Left renal cortex interstitium (tissue), 4 donors: ENCODE data around the gene TM9SF4. TPM values are rescaled to one million over a fixed set of nuclear protein-coding genes. Genes with fewer than 3 reads are reported as not detected.

Experiments
- DNase-seq, 4 donors: peaks; one replicate each; pipeline ENCODE4 v3.0.0-alpha.2; 2013; ENCODE audit warnings: low read depth in 4 of 4, low spot score in 2 of 4, missing footprints in 1 of 4
- polyA plus RNA-seq, 4 donors: library from polyadenylated mRNA; unstranded; fragments of 120-200 nt; gene quantifications; one replicate each; pipeline ENCODE4 v1.2.1, GENCODE V29; 2013; ENCODE audit not compliant: insufficient read length in 4 of 4

The TM9SF4 gene
- polyA plus RNA-seq, 4 donors: 66.7 to 72.9 (median 69.4) TPM

DNA sequence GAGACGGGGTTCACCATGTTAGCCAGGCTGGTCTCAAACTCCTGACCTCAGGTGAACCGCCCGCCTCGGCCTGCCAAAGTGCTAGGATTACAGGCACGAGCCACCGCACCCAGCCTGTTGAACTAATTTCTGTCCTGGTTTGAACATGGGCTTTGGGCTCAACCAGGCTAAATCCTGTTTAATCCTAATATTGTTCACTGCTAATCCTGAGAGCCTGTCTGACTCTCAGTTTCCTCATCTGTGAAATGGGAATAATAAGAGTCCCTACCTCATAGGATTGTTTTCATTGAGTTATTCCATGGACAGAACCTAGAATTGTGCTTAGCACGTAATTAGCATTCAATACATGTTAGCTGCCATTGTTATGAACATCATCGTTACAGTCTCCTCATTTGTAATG, 17.4 kb downstream of the TM9SF4 start:
- no peak for DNase-seq

DNA sequence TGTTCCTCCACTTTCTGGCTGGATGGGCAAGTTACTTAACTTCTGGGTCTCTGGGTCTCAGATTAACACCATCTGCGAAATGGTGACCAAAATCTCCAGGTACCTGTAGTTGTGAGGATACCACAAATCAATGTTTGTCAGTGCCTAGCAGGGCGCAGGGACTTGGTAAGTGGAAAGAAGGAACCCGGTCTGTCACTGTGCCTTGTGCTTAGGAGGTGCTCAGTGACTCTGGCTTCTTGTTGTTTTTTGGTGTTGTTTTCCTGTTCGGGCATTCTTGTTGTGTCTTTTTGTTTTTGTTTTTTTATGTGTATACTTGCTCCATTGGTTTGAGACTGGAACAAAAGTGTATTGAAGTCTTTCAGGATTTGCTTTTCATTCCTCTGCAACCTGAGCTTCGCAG, 17.8 kb downstream of the TM9SF4 start:
- DNase-seq: no peak

DNA sequence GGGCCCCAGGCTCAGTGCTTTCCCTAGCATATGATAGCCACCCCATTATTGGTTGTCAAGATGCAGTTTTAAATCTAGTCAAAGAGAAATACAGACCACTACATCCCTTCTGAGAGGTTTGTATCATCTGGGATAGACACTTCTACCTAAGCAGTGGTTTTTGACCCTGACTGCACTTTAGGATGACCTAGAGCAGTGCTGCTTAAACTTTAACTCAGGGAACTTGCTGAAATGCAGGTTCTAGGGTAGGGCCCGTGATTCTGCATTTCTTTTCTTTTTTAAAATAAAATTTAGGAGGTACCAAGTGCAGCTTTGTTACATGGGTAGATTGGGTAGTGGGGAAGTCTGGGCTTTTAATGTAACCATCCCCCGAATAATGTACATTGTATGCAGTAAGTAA, 18.7 kb downstream of the TM9SF4 start:
- no peak for DNase-seq

GRCh38 chr20:32129863-32130262, 20.3 kb downstream of the TM9SF4 start:
- no peak for DNase-seq

DNA sequence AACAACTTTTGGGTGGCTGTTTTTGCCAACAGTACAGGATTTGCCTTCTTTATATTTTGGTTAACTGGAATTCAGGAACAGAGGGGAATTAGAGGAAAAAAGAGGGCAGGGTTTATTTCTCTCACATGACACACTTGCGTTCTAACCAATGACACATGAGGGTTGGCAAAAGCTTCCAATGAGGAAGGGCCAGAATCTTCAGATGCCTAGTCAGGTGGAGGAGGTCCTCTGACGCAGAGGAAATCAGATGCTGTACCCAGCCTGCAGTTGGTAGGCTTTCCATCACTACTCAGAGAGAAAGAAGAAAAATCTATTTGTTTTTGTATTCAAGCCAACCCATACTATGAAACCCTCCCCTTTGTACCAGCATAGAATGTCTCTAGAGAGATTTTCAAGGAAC, 20.8 kb downstream of the TM9SF4 start:
- DNase-seq: no peak

GRCh38 chr20:32130965-32131364, 21.5 kb downstream of the TM9SF4 start:
- DNase-seq: no peak

DNA sequence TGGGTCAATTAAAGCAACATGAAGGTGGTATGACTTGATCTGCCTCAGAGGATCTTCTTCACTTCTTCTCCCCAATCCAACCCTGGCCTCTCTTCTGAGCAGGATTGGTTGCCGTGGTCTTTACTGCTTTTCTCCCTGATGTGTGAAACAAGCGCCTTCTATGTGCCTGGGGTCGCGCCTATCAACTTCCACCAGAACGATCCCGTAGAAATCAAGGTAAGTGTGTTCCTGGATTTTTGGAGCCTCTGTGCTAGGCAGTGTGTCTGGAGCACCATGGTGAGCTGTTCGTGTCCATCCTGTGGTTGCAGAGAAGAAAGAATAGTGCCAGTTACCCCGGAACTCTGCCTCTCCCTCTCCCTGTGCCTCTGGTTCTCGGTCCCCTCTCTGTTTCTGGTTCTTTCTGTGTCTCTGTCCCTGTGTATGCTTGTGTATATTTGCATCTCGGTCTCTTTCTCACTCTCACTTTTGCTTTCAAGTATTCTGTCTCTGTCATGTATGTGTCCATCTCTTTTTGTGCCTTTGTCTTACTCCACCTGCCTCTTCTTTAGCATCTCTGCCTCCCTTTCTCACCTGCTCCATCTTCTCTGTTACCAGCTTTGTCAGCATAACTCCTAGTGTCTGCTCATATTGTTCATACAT, 23.5 kb downstream of the TM9SF4 start:
- DNase-seq: no peak

GRCh38 chr20:32134026-32134425, 24.5 kb downstream of the TM9SF4 start:
- DNase-seq: no peak

DNA sequence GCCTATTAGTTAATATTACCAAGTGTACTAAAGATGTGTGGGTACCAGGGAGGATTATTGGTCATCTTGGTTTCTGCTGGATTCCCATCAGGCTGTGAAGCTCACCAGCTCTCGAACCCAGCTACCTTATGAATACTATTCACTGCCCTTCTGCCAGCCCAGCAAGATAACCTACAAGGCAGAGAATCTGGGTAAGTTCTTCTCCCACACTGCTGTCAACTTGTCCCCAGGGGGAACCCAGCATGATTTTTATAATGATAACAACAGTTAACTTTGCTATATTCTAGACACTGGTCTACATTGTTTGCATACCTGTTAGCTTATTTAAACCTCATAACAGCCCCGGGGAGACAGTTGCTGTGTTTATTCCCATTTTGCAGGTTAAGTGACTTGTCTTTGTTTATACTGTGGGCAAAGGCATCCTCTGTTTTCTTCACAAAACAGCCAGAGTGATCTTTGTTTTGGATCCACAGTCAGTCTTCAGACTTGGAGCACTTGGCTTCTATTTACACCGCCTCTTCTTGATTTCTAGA, 26.5 kb downstream of the TM9SF4 start:
- no peak for DNase-seq

DNA sequence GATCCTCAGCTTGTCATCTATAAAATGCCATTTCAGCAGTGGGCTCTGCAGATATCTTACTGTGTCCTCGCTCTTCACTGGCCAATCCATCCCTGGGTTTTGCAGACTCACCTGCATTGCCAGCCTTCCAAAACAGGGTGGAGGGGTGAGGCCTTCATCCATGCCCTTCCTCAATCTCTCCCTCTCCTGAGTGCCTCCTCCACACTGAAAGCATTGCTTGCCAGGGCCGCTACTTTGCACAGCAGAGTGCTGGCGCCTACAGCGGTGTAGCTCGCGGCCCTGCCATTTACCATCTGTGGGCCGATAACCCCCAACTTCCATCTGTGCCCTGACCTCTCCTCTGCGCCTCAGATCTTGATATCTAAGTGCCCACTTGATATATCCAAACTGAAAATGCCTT, 29.4 kb downstream of the TM9SF4 start:
- no peak for DNase-seq

- DNase-seq: no peak
Observed at GRCh38 chr20:32139947-32140346, 30.4 kb downstream of the TM9SF4 start.

DNA sequence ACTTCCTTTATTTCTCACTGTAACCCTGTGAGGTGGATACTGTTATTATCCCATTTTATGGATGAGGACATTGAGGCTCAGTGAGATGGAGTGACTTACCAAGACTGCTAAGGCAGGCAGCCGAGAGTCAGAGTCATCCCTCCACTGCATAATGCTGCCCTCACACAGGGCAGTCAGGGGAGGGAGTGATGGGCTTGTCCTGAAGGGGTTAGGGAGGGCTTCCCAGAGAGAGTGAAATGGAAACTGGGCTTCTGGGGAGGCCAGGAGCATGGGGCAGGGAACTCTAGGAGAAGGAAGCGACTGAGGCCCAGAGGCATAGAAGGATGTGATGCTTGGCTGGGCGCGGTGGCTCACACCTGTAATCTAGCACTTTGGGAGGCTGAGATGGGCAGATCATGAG, 31.1 kb downstream of the TM9SF4 start:
- DNase-seq: no peak

DNA sequence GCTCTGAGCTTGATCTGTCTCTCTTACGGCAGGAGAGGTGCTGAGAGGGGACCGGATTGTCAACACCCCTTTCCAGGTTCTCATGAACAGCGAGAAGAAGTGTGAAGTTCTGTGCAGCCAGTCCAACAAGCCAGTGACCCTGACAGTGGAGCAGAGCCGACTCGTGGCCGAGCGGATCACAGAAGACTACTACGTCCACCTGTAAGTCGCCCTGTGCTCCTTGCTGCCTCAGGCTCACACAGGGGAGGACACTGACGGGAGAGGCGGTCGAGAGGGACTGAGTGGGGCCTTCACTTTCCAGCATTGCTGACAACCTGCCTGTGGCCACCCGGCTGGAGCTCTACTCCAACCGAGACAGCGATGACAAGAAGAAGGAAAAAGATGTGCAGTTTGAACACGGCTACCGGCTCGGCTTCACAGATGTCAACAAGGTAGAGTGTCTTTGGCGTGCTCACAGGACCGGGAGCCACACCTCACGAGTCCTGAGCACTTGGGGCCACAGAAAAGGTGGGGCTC, 32.0 kb downstream of the TM9SF4 start:
- no peak for DNase-seq

DNA sequence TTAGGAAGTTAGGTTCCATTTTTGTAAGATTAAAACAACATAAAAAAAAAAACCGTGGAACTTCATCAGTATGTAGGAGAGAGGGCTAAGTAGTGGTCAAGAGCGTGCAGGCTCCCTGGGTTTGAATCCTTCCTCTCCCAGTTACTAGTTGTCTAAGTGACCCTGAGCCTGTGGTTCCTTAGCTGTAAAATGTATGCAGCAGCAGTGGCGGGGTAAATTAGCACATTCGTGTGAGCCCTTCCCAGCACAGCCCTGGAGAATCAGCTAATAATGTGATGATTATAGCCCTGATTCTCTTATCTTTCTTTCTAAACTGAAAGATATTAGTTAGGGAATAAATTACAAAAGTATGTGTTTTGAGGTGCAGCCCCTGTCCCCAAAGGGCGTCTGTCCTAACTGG, 32.6 kb downstream of the TM9SF4 start:
- no peak for DNase-seq

GRCh38 chr20:32142991-32143390, 33.5 kb downstream of the TM9SF4 start:
- DNase-seq: no peak

- DNase-seq: no peak
Observed at GRCh38 chr20:32144898-32145662, 35.6 kb downstream of the TM9SF4 start.

GRCh38 chr20:32149566-32150170, 40.2 kb downstream of the TM9SF4 start:
- DNase-seq: no peak

DNA sequence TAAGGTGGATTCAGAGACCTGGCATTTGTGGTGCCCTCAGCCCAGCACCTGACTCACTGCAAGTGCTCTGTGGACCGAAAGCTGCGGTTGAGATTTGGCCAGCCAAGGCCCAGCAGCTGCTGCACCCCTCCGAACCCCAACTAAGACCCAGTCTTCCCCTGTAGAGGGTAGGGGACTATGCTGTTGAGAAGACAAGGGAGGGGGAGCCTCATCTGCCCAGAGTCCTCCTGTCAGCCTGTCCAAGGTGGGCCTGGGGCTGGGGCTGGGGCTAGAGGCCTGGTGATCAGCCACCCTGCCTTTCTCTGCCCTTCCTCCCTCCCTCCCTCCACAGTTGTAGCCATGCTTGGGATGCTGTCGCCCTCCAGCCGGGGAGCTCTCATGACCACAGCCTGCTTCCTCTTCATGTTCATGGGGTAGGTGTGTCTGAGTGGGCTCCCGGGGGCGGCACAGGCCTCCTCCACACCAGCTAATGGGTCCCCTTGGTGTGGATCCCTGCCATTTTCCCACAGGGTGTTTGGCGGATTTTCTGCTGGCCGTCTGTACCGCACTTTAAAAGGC, 40.9 kb downstream of the TM9SF4 start:
- no peak for DNase-seq

DNA sequence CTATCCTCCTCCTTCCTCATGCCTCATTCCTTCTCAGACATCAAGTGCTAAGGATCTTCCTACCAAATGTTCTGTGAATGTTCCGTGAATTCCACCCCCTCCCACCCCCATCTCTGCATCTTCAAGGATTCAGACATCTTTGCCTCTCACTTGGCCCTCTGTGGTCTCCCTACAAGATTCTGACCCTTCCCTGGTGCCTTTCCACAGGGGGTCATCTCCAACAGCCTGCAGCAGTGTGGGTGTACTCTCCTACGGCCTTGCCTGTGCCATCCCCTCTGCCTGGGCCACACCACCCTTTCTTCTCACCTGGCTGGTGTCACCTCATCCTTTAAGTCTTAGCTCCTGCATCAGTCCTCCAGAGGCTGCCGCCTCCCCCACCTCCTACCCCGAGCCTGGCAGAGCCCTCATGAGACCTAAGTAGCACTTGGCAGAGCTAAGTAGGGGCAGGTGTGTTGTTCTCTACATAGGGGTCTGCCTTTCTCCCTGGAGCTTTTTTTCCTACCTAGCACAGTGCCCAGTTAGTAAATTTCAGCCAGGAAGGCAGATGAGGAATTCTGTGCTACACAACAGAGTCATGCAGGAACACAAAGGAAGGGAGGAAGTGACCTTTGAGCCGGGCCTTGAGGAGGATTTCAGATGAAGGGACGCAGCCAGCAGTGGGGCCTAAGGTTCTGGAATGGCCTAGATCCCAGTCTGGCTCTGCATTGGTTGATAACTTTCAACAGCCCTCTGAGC, 43.1 kb downstream of the TM9SF4 start:
- DNase-seq: no peak

DNA sequence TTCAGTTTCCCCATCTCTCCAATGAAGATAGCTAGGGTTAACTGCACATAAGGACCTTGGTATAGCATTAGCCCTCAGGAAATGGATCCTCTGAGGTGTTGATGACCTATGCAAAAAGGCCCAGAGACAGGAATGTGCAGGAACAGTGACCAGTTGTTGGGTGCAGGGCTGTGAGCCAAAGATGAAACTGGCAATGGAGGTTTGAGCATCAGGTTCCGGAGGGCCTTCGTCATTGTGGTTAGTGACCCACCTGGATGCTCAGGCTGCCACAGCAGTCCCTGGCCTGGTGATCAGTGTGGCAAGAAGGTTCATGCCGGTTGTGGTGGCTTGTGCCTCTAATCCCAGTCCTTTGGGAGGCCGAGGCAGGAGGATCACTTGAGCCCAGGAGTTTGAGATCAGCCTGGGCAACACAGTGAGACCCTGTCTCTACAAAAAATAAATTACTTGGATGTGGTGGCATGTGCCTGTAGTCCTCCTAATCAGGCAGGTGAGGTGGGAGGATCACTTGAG, 43.7 kb downstream of the TM9SF4 start:
- DNase-seq: no peak
